GM21619 (cell line): ENCODE results near the gene LAMTOR5.
A peak's percentile ranks its signal among the peaks of the same experiment; 100 is the strongest.

Source experiments
- ATAC-seq: cut with Tn5 transposase; IDR thresholded peaks from one replicate; pipeline ENCODE4 v1.9.1; 2021; ENCODE audit not compliant: unreplicated experiment

LAMTOR5 gene

GRCh38 chr1:110390692-110391245 lies 16.7 kb downstream of the LAMTOR5 start, which contains the start of gene SLC16A4:
Gene SLC16A4, minus strand, starts transcription at chr1:110391026. Its CDS starts 1,703 bp downstream, at chr1:110389323.
- no peak for ATAC-seq

- no peak for ATAC-seq
Observed at GRCh38 chr1:110390096-110390495, 17.4 kb downstream of the LAMTOR5 start.

GRCh38 chr1:110387048-110387754 lies 20.3 kb downstream of the LAMTOR5 start:
- no peak for ATAC-seq

- no peak for ATAC-seq
Observed at GRCh38 chr1:110385369-110385768, 22.1 kb downstream of the LAMTOR5 start.

- ATAC-seq = peak; percentile 53
Observed at GRCh38 chr1:110384581-110385321, 22.7 kb downstream of the LAMTOR5 start.

- no peak for ATAC-seq
Observed at GRCh38 chr1:110383251-110383990, 24.1 kb downstream of the LAMTOR5 start.

GRCh38 chr1:110380672-110381283 lies 26.7 kb downstream of the LAMTOR5 start:
- ATAC-seq = no peak

GRCh38 chr1:110375490-110375889 lies 32.0 kb downstream of the LAMTOR5 start:
- ATAC-seq = no peak

GRCh38 chr1:110370827-110371226 lies 36.7 kb downstream of the LAMTOR5 start:
- ATAC-seq = no peak

GRCh38 chr1:110364221-110364620 lies 43.3 kb downstream of the LAMTOR5 start:
- ATAC-seq = no peak

GRCh38 chr1:110361856-110362255 lies 45.6 kb downstream of the LAMTOR5 start:
- ATAC-seq = no peak

GRCh38 chr1:110360431-110360830 lies 47.1 kb downstream of the LAMTOR5 start:
- no peak for ATAC-seq

GRCh38 chr1:110356379-110356778 lies 51.1 kb downstream of the LAMTOR5 start:
- no peak for ATAC-seq

GRCh38 chr1:110355321-110355720 lies 52.2 kb downstream of the LAMTOR5 start:
- ATAC-seq = no peak
